Parathyroid adenoma (tissue), 2 donors: Measurements from ENCODE around the gene PANK2.

Experiments used
- H2AFZ ChIP-seq: fragments of 300-600 bp; sonication (generic); one replicate; pipeline ENCODE4 v1.7.0; 2017; ENCODE audit warnings: antibody characterized with exemption, mild to moderate bottlenecking
- H3K27ac ChIP-seq: fragments of 300-600 bp; sonication (generic); one replicate; pipeline ENCODE4 v1.7.0; 2017
- H3K27me3 ChIP-seq: fragments of 300-600 bp; sonication (generic); one replicate; pipeline ENCODE4 v1.7.0; 2017; ENCODE audit warnings: low read length; ENCODE audit not compliant: control insufficient read depth, insufficient read depth
- H3K36me3 ChIP-seq: fragments of 300-600 bp; sonication (generic); one replicate; pipeline ENCODE4 v1.7.0; 2017; ENCODE audit warnings: low read length; ENCODE audit not compliant: control insufficient read depth, insufficient read depth
- H3K4me1 ChIP-seq: fragments of 300-600 bp; sonication (generic); one replicate; pipeline ENCODE4 v1.7.0; 2017; ENCODE audit warnings: control low read depth
- H3K4me2 ChIP-seq: fragments of 300-600 bp; sonication (generic); one replicate; pipeline ENCODE4 v1.7.0; 2017; ENCODE audit warnings: low read length
- H3K4me3 ChIP-seq: fragments of 300-600 bp; sonication (generic); one replicate; pipeline ENCODE4 v1.7.0; 2017; ENCODE audit warnings: low read depth, low read length
- H3K79me2 ChIP-seq: fragments of 300-600 bp; sonication (generic); one replicate; pipeline ENCODE4 v1.7.0; 2017; ENCODE audit warnings: control low read depth
- H3K9ac ChIP-seq: fragments of 300-600 bp; sonication (generic); one replicate; pipeline ENCODE4 v1.7.0; 2017; ENCODE audit warnings: mild to moderate bottlenecking
- H3K9me3 ChIP-seq: fragments of 300-600 bp; sonication (generic); one replicate; pipeline ENCODE4 v1.7.0; 2017; ENCODE audit warnings: low read length; ENCODE audit not compliant: control insufficient read depth
- TF ChIP-seq, protein P1 (sequence below): fragments of 300-600 bp; sonication (generic); IDR thresholded peaks from one replicate; pipeline ENCODE4 v1.7.0; 2017; ENCODE audit warnings: antibody characterized with exemption, mild to moderate bottlenecking
- donor health status: primary hyperparathyroidism.

Gene PANK2

DNA sequence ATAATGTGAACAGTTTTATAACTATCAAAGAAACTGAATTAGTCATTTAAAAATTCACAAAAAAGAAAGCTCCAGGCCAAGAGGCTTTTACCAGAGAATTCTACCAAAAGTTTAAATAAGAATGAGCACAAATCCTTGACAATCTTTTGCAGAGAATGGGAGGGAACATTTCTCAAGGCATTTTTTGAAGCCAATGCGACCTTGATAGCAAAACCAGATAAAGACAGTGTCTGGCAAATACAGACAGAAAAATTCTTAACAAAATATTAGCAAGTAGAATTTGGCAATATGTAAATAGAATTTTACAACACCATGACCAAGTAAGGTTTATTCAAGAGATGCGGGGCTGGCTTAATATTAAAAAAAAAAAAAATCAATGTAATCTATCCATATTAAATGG lies 84.5 kb downstream of the PANK2 start:
- TF ChIP-seq, protein P1, sequence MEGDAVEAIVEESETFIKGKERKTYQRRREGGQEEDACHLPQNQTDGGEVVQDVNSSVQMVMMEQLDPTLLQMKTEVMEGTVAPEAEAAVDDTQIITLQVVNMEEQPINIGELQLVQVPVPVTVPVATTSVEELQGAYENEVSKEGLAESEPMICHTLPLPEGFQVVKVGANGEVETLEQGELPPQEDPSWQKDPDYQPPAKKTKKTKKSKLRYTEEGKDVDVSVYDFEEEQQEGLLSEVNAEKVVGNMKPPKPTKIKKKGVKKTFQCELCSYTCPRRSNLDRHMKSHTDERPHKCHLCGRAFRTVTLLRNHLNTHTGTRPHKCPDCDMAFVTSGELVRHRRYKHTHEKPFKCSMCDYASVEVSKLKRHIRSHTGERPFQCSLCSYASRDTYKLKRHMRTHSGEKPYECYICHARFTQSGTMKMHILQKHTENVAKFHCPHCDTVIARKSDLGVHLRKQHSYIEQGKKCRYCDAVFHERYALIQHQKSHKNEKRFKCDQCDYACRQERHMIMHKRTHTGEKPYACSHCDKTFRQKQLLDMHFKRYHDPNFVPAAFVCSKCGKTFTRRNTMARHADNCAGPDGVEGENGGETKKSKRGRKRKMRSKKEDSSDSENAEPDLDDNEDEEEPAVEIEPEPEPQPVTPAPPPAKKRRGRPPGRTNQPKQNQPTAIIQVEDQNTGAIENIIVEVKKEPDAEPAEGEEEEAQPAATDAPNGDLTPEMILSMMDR: no peak
- H2AFZ ChIP-seq: no peak overlapping the region

DNA sequence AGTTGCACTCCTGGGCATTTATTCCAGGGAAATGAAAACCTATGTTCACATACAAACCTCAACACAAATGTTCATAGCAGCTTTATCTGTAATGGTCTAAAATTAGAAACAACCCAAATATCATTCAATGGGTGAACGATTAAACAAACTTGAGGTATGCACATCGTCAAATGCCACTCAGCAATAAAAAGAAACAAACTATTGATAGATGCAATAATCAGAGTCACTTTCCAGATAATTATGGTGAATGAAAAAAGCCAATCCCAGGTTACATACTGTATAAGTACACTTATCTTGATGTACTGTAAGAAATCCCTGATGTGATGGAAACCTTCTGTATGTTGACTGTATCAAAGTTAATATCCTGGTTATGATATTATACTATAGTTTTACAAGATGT lies 87.3 kb downstream of the PANK2 start:
- TF ChIP-seq, protein P1: no peak
- peaks cover 4% of the 10 kb centered on the region for H3K4me1 ChIP-seq
- no peak overlapping the region for H2AFZ ChIP-seq
- H3K4me2 ChIP-seq: no peak overlapping the region
- H3K79me2 ChIP-seq: no peaks in the 10 kb centered on the region
- no peaks in the 10 kb centered on the region for H3K36me3 ChIP-seq
- no peaks in the 10 kb centered on the region for H3K9me3 ChIP-seq
- no peak overlapping the region for H3K4me3 ChIP-seq
- no peak overlapping the region for H3K9ac ChIP-seq
- no peak overlapping the region for H3K27ac ChIP-seq
- no peaks in the 10 kb centered on the region for H3K27me3 ChIP-seq

More for the DNA sequence above, 84.5 kb downstream of the PANK2 start:
- Histone ChIP-seq H3K4me3 (no peak overlapping the region), H3K9ac (no peak overlapping the region), H3K27me3 (no peaks in the 10 kb centered on the region), H3K4me2 (no peak overlapping the region), H3K79me2 (no peaks in the 10 kb centered on the region), H3K4me1 (no peaks in the 10 kb centered on the region), H3K9me3 (no peaks in the 10 kb centered on the region), H3K36me3 (no peaks in the 10 kb centered on the region), H3K27ac (no peak overlapping the region)
